Right atrium auricular region (tissue), 2 donors: ENCODE data around the gene UNKL. TPM values are rescaled to one million over a fixed set of nuclear protein-coding genes. Genes with fewer than 3 reads are reported as not detected.

Source experiments
- DNase-seq: peaks from one replicate; pipeline ENCODE4 v3.0.0-alpha.2; 2019; ENCODE audit warnings: low spot score
- H3K27ac ChIP-seq, 2 donors: fragments of 200-600 bp; sonication (generic); 1 replicate in 1 of 2; 2 replicates in 1 of 2; pipeline ENCODE4 v1.5.1; 2016 to 2019
- H3K27me3 ChIP-seq, 2 donors: fragments of 200-600 bp; sonication (generic); one replicate each; pipeline versions ENCODE4 v1.5.1 to v1.6.0; 2017 to 2019
- H3K36me3 ChIP-seq: fragments of 200-600 bp; sonication (generic); one replicate; pipeline ENCODE4 v1.5.1; 2016
- H3K4me1 ChIP-seq, 2 donors: fragments of 200-600 bp; sonication (generic); one replicate each; pipeline versions ENCODE4 v1.5.1 to v1.6.0; 2017 to 2019
- H3K4me3 ChIP-seq, 2 donors: fragments of 200-600 bp; sonication (generic); 1 replicate in 1 of 2; 2 replicates in 1 of 2; pipeline ENCODE4 v1.5.1; 2017 to 2019; ENCODE audit warnings: mild to moderate bottlenecking in 1 of 2, moderate library complexity in 1 of 2
- H3K9me3 ChIP-seq, 2 donors: fragments of 200-600 bp; sonication (generic); one replicate each; pipeline ENCODE4 v1.5.1; 2019
- total RNA-seq, 2 donors: library from RNA; depleted of rRNA; stranded (reverse); fragments of >200 nt; gene quantifications; one replicate each; pipeline ENCODE4 v1.1.0, GENCODE V29; 2016
- TF ChIP-seq, protein P1 (sequence below), 2 donors: fragments of 200-600 bp; sonication (generic); IDR thresholded peaks; one replicate each; pipeline ENCODE4 v1.5.1; 2019; ENCODE audit warnings: antibody characterized with exemption in 2 of 2

The UNKL gene
- total RNA-seq, 2 donors from 2014 or later = 11.0 to 17.6 TPM

DNA sequence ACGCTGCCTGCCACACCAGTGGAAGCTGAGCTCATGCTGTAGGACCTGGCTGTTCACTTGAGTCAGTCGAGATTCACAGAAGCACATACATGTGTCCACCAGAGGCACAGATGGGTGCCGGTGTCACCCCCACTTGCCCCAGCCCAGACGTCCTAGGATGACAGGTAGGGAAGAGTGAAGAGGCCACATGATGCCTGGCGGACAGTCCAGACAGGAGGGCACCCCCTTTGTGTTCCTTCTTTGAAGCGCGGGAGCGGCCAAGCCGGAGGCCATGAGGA is 96.3 kb downstream of the UNKL start:
- no peak overlapping the region for H3K27ac ChIP-seq
- DNase-seq = no peak
- H3K27me3 ChIP-seq = no peaks in the 10 kb centered on the region
- TF ChIP-seq, protein P1, sequence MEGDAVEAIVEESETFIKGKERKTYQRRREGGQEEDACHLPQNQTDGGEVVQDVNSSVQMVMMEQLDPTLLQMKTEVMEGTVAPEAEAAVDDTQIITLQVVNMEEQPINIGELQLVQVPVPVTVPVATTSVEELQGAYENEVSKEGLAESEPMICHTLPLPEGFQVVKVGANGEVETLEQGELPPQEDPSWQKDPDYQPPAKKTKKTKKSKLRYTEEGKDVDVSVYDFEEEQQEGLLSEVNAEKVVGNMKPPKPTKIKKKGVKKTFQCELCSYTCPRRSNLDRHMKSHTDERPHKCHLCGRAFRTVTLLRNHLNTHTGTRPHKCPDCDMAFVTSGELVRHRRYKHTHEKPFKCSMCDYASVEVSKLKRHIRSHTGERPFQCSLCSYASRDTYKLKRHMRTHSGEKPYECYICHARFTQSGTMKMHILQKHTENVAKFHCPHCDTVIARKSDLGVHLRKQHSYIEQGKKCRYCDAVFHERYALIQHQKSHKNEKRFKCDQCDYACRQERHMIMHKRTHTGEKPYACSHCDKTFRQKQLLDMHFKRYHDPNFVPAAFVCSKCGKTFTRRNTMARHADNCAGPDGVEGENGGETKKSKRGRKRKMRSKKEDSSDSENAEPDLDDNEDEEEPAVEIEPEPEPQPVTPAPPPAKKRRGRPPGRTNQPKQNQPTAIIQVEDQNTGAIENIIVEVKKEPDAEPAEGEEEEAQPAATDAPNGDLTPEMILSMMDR (IDR thresholded peaks at IDR 0.05) = no peak
- no peak overlapping the region for H3K4me3 ChIP-seq
- no peaks in the 10 kb centered on the region for H3K9me3 ChIP-seq
- H3K36me3 ChIP-seq = peaks cover 80% of the 10 kb centered on the region
- H3K4me1 ChIP-seq = peaks cover 0 to 7% of the 10 kb centered on the region in 2 donors

DNA sequence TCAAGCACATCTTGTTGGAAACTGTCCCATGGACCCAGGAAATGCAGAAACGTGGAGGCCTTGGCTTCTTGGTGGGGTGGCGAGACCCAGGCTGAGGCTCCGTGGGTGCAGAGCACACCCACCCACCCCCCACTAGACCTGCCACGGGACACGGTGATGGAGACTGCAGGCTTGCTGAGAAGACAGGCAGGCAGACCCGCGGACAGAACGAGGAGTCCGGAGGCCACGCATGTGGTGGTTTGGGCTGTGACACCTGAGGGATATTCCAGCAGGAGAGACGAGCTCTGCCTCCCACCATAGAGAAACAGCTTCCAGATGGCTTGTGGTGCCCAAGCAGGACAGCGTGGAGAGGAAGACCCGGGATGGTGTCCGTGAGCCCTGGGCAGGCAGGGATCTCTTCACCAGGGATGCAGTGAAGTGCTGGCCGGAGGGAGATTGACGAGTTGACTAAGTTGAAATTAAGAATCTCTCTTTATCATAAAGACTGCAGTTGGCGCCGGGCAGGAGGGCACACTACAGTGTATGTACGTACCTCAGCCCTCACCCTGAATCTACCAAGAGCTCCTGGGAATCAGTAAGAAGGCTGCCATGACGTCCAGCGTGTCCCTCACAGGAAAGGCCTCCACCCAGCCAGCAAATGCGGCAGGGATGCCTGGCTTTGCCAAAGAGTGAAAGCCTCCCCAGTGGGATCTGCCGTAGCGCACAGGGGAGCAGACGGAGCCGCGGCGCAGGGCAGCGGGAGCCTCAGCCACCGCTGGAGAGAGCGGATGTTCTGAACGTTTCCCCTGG is 96.8 kb downstream of the UNKL start:
- Histone ChIP-seq H3K9me3 (no peaks in the 10 kb centered on the region), H3K4me1 (peaks cover 0 to 11% of the 10 kb centered on the region in 2 donors), H3K27me3 (no peaks in the 10 kb centered on the region), H3K36me3 (peaks cover 78% of the 10 kb centered on the region), H3K4me3 (no peak overlapping the region), H3K27ac (no peak overlapping the region)
- DNase-seq = no peak
- TF ChIP-seq, protein P1 (IDR thresholded peaks at IDR 0.05) = no peak

DNA sequence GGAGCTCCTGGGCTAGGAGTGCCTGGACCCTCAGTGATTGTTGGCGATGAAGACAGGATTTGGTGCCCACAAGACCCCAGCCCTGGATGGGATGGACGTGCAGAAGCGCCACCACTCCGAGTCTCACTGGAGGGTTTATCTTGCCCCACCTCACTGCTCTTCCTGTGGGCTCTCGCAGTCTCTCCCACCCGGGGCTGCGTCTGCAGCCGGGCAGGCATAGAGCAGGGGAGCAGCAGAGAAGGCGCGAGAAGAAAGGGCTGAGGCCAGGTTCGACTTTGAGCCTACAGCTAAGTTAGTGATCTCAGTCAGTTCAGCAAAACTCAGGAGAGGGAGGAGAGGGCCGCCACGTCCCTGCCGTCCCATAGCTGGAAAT is 98.5 kb downstream of the UNKL start:
- Histone ChIP-seq H3K4me1 (peaks cover 0 to 28% of the 10 kb centered on the region in 2 donors), H3K36me3 (peaks cover 71% of the 10 kb centered on the region), H3K4me3 (no peak overlapping the region), H3K9me3 (no peaks in the 10 kb centered on the region), H3K27me3 (no peaks in the 10 kb centered on the region), H3K27ac (no peak overlapping the region)
- DNase-seq = no peak
- TF ChIP-seq, protein P1 (IDR thresholded peaks at IDR 0.05) = no peak

DNA sequence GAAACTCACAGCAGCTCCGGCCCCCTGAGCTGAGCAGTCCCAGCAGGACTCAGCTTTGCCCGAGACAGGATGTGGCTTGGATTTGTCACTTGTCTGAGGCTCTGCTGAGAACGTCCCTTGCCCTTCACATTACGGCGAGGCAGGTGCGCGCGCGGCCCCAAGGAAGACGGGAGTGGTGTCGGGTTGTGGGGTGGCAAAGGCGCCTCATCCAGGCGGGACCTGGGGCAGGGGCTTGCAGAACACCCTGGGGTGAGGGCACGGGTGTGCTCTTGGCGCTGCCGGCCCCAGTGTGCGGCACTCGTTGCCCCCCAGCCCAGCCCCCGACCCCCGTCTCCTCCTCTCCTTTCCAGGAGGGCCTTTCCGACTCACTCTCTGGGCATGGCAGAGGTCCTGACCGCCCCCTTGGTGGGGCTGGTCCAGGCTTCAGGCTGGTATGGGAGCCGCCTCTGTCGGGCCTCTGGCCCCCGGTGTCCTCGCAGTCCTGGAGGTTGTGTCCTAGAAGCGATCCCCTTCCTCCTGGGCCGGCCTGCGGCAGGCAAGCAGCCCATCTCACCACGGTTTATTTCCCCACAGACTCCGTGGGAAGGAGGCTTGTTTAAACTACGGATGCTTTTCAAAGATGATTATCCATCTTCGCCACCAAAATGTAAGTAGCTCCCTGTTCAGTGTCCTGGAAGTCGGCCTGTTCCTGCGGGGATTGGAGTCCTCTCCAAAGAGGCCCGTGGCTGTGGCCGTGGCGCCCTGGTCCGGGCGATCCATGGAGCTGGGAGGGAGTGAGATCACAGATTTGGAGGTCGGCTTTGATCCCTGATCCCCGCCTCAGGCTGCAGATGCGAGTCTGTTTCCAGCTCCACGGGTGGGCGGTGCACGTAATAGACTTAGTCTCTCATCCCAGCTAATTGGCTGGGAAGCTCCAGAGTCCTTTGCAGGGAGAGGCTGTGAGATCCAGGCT is 99.1 kb downstream of the UNKL start:
- TF ChIP-seq, protein P1 (IDR thresholded peaks at IDR 0.05) = no peak
- H3K4me3 ChIP-seq = no peak overlapping the region
- H3K27ac ChIP-seq = no peak overlapping the region
- no peaks in the 10 kb centered on the region for H3K27me3 ChIP-seq
- DNase-seq = no peak
- peaks cover 0 to 34% of the 10 kb centered on the region in 2 donors for H3K4me1 ChIP-seq
- H3K36me3 ChIP-seq = peaks cover 65% of the 10 kb centered on the region
- no peaks in the 10 kb centered on the region for H3K9me3 ChIP-seq

DNA sequence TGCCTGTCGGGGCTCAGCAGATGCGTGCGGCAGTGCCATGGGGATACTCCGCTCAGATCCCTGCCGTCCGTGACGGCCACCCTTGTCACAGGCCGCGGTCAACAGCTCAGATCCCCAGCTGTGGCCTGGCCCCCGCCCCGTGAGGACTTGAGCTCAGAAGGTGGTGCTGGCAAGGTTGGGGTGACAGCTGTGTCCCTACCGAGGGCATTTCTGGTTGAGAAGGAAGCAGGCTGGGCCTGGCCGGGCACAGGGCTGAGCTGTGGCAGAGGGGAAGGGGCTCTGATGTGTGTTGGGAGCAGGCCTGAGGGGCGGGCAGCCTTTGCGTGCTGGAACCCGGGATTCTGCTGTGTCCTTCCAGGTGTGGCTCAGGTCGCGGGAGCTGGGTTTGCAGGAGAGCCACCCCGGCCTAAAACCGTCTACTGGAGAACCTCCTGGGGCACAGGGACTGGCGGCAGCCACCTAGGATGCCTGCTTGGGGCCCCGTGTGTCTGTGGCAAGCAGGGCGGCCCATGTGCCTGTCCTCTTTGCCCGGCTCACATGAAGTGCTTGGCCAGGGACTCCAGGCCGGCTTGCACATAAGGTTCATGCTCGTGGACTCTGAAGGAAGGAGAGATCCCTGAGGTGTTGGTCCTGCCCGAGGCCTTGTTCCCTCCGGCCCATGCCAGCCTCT is 100.0 kb downstream of the UNKL start:
- TF ChIP-seq, protein P1 (IDR thresholded peaks at IDR 0.05) = no peak
- no peaks in the 10 kb centered on the region for H3K27me3 ChIP-seq
- H3K4me1 ChIP-seq = peaks cover 0 to 36% of the 10 kb centered on the region in 2 donors
- no peaks in the 10 kb centered on the region for H3K9me3 ChIP-seq
- H3K36me3 ChIP-seq = peaks cover 56% of the 10 kb centered on the region
- H3K27ac ChIP-seq = no peak overlapping the region
- no peak overlapping the region for H3K4me3 ChIP-seq
- DNase-seq = no peak
